ENCODE measurements around the gene BEND6.
"Not testable (repeated sequence)": the region's sequence is repeated elsewhere in the genome, so short reads cannot be mapped to it uniquely, and the experiment has no call there.

The BEND6 gene

DNA sequence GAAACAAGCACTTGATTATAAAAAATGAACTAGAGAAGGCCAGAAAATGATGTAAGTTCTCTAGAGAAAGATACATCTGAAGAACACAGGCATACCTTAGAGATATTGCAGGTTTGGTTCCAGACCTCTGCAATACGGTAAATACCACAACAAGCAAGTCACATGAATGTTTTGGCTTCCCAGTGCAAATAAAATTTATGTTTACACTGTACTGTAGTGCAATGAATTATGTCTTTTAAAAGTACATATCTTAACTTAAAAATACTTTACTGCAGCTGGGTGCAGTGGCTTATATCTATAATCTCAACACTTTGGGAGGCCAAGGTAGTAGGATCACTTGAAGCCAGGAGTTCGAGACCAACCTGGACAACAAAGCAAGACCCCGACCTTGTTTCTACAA lies 80.6 kb downstream of the BEND6 start:
- DNase-seq (ENCODE audit: low read depth) = no peak

GRCh38 chr6:57038906-57039305 lies 84.0 kb downstream of the BEND6 start:
- DNase-seq (ENCODE audit: low read depth) = no peak

DNA sequence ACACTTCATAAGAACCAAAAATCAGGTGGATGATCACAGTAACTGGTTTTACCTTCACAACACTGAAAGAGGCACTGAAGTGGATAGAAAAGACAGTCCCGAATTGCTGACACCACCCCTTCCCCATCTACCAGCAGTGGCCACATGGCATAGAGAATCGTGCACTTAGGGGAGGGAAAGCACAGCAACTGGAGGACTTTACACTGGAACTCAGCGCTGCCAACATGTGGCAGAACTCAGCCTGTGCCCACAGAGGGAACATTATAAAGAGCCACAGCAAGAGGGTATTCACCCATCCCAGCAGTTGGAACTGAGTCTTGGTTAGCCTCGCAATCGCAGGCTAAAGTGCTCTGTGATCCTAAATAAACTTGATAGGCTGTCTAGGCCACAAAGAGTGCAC lies 85.1 kb downstream of the BEND6 start:
- no peak for DNase-seq (ENCODE audit: low read depth)

DNA sequence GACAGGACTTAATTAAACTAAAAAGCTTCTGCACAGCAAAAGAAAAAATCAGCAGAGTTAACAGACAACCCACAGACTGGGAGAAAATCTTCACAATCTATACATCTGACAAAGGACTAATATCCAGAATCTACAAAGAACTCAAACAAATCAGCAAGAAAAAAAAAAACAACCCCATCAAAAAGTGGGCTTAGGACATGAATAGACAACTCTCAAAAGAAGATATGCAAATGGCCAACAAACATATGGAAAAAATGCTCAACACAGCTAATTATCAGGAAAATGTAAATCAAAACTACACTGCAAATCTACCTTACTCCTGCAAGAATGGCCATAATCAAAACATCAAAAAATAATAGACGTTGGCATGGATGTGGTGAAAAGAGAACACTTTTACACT lies 89.2 kb downstream of the BEND6 start:
- not testable (repeated sequence) for DNase-seq (ENCODE audit: low read depth)

DNA sequence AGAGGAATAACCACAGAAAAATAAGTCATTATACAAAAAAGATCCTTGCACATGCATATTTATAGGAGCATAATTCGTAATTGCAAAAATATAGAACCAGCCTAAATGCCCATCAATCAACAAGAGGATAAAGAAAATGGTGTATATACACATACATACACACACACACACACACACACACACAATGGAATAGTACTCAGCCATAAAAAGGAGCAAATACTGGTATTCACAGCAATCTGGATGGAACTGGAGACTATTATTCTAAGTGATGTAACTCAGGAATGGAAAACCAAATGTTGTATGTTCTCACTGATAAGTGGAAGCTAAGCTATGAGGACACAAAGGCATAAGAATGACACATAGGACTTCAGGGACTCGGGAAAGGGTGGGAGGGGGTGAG lies 89.7 kb downstream of the BEND6 start:
- DNase-seq (ENCODE audit: low read depth) = no peak

- peak; percentile 63 for DNase-seq (ENCODE audit: low read depth)
Measured at GRCh38 chr6:57046332-57047256, 91.7 kb downstream of the BEND6 start, which contains the start of gene KIAA1586. TSS of gene KIAA1586 (plus strand) at chr6:57046693. CDS start at chr6:57046756, 63 bp downstream.

GRCh38 chr6:57047257-57047585 lies 92.3 kb downstream of the BEND6 start:
- not testable (repeated sequence) for DNase-seq (ENCODE audit: low read depth)

- not testable (repeated sequence) for DNase-seq (ENCODE audit: low read depth)
Measured at GRCh38 chr6:57047859-57048258, 93.0 kb downstream of the BEND6 start.

GRCh38 chr6:57048577-57048976 lies 93.7 kb downstream of the BEND6 start:
- DNase-seq (ENCODE audit: low read depth) = no peak

GRCh38 chr6:57063847-57064246 lies 108.9 kb downstream of the BEND6 start:
- no peak for DNase-seq (ENCODE audit: low read depth)

- DNase-seq (ENCODE audit: low read depth) = no peak
Measured at GRCh38 chr6:57064809-57065208, 109.9 kb downstream of the BEND6 start.

GRCh38 chr6:57068061-57068460 lies 113.2 kb downstream of the BEND6 start:
- DNase-seq (ENCODE audit: low read depth) = no peak

DNA sequence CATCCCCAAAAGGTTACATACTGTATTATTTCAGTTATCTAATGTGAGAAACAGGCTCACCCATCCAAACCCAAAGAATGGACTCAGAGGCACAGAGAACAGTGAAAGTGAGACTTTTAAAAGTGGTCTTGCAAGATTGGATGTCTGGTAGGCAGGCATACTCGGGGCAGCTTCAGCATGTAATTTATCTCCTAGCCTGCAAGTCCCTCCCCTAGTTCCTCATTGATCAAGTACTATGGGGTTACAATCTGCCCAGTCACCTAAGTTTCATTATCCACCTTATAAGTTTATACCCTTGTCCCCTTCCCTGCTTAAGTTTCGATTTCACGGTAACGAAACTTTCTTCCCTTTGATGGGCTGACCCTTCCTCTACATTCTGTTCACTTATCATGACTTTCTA lies 114.3 kb downstream of the BEND6 start:
- DNase-seq (ENCODE audit: low read depth) = no peak

GRCh38 chr6:57069920-57070331 lies 115.0 kb downstream of the BEND6 start:
- DNase-seq (ENCODE audit: low read depth) = no peak

DNA sequence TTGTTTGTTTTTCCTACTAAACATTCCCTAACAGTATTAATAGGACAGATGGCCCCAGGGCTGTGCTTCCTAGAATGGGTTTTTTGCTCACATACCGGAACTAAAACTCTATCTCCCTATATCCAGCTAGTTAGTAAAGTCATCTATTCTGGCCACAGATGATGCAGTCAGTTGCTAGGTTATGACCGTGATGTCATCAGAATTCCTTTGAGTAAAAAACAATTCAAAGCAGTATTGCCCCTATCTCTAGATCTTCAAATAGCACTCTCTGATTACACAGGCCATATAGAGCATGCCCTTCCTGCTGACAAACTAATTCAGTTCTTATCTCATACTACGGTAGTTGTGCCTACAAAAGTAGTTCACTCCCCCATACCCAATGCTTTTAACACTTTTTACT lies 117.2 kb downstream of the BEND6 start:
- DNase-seq (ENCODE audit: low read depth) = no peak

GRCh38 chr6:57074383-57074782 lies 119.5 kb downstream of the BEND6 start:
- DNase-seq (ENCODE audit: low read depth) = no peak

GRCh38 chr6:57075092-57075491 lies 120.2 kb downstream of the BEND6 start:
- DNase-seq (ENCODE audit: low read depth) = no peak
